Measurements from ENCODE around the gene PRKACB.
"Not testable (repeated sequence)": the region's sequence is repeated elsewhere in the genome, so short reads cannot be mapped to it uniquely, and the experiment has no call there.

PRKACB gene

DNA sequence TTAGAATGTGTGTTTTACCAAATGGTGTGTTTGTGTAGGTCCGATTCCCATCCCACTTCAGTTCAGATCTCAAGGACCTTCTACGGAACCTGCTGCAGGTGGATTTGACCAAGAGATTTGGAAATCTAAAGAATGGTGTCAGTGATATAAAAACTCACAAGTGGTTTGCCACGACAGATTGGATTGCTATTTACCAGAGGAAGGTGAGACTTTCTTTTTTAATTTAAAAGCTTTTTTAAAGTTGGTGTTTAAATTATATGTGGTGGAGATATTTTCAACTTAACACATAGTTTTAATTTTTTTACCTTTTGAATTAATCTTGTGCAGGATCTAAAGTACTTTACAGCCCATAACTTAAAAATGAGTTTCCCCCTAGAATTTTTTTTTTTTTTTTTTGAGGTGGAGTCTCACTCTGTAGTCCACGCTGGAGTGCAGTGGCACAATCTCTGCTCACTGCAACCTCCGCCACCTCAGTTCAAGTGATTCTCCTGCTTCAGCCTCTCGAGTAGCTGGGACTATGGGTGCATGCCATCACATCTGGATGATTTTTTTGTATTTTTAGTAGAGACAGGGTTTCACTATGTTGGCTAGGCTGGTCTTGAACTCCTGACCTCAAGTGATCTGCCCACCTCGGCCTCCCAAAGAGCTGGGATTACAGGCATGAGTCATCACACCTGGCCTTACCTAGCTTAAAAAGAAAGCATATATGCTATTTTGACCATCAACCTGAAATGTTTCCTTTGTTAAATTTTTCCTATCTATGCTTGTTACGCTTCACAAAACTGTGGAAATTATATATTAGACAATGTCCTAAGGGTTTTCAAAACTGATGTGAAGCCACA, 70.3 kb downstream of the PRKACB start:
- no peak for DNase-seq (ENCODE audit: low read depth in 3 of 3, low spot score in 1 of 3)

DNA sequence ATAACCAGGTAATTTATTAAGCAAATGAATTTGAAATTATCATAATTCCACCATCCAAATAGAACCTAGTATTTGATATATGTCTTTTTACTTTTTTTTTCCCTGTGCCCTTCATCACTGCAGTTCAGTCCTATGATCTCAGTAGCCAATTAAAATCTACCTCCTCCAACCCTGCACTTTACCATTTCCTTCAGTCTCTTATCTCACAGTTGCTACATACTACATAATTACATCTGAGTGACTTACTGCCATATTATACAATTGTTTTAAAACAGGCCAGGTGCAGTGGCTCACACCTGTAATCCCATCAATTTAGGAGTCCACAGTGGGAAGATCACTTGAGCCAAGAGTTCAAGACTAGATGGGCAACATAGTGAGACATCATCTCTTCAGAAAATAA, 73.2 kb downstream of the PRKACB start:
- DNase-seq (ENCODE audit: low read depth in 3 of 3, low spot score in 1 of 3), result no peak

DNA sequence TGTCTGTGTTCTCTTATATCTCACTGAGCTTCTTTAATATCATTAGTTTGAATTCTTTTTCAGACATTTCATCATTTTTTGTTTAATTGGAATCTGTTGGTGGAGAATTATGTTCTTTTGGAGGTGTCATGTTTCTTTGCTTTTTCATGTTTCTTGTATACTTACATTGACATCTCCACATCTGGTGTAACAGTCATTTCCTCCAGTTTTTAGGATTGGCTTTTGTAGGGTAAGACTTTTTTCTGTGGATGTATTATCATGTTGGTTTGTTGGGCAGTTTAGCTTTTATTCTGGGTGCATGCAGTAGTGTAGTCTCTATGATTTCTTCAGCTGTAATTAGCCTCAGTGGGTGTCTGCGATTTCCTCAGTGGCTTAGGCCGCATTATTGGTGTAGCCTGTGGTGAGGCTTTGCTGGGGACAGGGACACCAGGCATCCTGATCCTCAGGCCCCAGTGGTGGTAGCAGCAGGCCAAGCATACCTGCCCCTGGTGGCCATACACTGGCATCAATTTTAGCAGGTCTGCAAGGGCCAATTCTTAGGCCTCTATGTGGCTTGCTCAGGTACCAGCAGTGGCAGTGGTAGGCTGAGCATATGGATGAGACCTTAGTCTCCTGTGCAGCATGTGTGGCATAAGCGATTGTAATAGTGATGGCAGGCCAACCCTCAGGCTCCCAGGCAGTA, 79.8 kb downstream of the PRKACB start:
- no peak for DNase-seq (ENCODE audit: low read depth in 3 of 3, low spot score in 1 of 3)

DNA sequence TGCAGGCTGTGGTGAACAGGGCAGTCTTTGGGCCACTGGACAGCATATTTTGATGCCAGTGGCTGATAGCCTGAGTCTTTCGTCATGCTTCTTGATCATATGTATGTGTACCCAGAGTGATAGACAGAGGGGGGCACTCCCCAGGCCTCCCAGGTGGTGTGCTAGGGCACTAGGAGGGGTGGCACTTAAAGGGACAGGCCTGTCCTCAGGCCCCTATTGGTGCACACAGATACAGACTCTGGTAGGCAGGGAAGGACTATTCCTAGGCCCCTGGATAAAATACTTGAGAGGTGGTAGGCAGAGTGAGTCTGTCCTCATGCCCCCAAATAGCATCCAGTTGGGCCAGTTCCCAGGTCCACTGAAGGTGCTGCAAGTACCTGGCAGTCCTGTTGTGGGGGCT, 80.8 kb downstream of the PRKACB start:
- no peak for DNase-seq (ENCODE audit: low read depth in 3 of 3, low spot score in 1 of 3)

DNA sequence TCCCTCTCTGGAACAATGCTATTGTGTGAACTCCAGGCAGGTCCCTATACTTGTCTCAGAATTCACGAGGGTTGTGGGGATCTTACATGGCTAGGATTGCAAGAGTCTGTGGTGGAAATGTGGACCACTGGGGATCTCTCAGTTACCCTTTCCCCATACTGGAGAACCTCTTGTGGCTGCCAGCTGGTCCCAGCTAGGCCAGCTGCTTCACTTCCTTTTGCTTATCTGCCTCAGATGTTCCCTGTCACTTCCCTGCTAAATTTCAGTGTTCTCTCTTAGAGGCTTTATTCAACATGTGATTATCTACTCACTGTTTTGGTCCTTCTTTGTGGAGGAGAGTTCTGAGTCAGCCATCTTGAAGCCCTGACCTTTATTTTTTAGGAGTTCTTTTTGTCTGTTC, 81.6 kb downstream of the PRKACB start:
- no peak for DNase-seq (ENCODE audit: low read depth in 3 of 3, low spot score in 1 of 3)

GRCh38 chr1:84232676-84233075, 88.6 kb downstream of the PRKACB start:
- not testable (repeated sequence) for DNase-seq (ENCODE audit: low read depth in 3 of 3, low spot score in 1 of 3)

GRCh38 chr1:84236256-84236655, 92.2 kb downstream of the PRKACB start:
- DNase-seq (ENCODE audit: low read depth in 3 of 3, low spot score in 1 of 3), result no peak

- no peak for DNase-seq (ENCODE audit: low read depth in 3 of 3, low spot score in 1 of 3)
Observed at GRCh38 chr1:84242641-84243040, 98.6 kb downstream of the PRKACB start.

- no peak for DNase-seq (ENCODE audit: low read depth in 3 of 3, low spot score in 1 of 3)
Observed at GRCh38 chr1:84245563-84245962, 101.5 kb downstream of the PRKACB start.

GRCh38 chr1:84246213-84246612, 102.1 kb downstream of the PRKACB start:
- DNase-seq (ENCODE audit: low read depth in 3 of 3, low spot score in 1 of 3), result no peak

DNA sequence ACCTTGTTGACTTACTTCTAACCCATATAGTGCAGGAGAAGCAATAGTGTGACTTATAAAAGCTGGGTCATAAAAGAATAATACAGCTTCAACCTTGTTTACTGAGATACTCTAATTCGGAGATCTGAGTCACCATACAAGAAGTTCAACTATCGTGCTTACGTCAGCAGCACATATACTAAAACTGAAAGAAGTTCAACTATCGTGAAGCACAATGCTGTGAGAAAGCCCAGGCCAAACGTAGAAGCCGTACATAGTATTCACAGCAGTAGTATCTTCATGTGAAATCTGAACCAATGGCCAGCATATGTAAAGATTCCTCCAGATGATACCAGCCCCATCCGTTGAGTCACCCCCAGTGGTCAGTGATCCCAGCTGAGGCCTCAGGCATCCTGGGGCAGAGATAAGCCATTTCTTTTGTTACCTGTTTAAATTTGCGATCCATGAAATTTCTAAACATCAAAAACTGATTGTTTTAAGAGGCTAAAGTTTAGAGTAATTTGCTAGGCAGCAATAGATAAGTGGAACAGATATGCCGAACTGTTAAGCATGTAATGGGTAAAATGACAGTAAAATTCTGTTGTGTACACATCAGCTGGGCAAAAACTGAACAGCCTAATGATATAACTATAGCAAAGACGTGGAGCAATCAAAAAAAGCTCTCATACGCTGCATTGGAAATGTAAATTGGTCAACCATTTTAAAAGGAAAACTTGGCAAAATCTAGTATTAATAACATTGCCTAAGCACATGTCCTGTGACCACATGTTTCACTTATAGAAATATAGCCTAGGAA, 103.6 kb downstream of the PRKACB start:
- DNase-seq (ENCODE audit: low read depth in 3 of 3, low spot score in 1 of 3), result no peak

DNA sequence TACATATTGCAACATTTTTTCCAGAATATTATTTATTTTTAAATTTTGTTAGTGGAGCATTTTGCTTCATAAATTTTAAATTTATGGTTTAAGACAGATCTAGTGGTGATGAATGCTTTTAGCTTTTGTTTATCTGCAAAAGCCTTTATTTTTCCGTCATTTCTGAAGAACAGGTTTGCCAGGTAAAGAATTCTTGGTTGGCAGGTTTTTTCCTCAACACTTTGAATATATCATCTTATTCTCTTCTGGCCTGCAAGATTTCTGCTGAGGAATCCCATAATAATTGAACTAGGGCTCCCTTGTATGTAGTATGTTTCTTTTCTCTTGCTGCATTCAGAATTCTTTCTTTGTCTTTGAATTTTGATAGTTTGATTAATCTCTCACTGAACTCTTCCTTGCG, 106.6 kb downstream of the PRKACB start:
- DNase-seq (ENCODE audit: low read depth in 3 of 3, low spot score in 1 of 3), result no peak

DNA sequence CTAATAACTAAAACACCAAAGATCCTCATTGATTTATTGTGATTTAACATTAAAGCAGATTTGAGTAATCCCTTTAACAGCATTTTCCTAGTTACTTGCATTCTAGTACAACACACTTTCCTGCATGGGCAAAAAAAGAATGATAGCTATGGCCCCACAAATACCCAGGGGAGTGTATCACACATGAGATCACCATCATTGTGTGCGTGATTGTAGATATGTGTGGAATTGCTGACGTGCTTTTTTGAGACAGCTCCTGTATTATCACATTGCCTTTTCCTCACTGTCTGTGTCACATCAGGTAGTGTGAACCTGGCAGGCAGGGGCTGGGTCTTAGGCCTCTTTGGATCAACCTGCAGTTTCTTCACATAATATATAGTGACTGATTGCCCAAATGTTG, 109.0 kb downstream of the PRKACB start:
- DNase-seq (ENCODE audit: low read depth in 3 of 3, low spot score in 1 of 3), result no peak

DNA sequence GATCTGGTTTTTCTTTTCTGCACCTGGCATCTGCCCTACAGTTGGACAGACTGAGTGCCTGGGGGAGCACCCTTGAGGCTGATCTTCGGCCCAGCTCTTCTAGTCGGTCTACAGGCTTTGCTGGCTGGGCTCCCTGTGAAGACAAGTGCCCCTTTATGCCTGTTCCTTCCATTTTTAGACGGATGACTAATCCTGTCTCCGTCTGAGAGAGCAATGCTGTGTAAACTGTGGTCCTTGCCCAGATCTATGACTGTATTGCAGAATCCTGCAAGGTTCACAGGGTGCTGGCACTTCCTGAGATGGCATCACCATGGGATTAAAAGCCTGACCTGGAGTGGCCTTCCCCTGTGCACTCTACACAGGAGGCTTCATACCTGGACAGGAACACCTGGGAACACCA, 109.8 kb downstream of the PRKACB start:
- no peak for DNase-seq (ENCODE audit: low read depth in 3 of 3, low spot score in 1 of 3)

DNA sequence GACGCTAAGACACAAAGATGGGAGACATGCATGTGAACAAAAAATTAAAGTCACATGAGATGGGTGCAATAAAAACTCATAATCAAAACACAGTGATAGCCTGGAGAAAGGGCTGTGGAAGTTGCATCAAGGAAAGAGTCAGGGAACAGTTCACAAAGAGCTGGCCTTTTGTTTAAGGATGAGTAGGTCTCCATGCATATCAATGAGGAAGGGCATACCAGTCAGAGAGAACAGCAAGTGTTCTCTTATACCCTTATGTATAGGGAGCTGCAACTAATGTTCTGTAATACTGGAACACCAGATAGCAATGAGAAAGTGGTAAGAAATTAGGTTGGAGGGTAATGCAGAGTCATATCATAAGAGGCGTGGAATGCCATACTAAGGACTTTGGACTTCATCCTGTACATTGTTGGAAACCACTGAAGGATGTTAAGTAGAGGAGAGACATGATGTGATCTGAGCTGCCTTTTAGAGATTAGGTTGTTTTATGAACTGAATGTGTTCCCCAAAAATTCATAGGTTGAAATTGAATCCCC, 110.7 kb downstream of the PRKACB start:
- DNase-seq (ENCODE audit: low read depth in 3 of 3, low spot score in 1 of 3), result no peak

DNA sequence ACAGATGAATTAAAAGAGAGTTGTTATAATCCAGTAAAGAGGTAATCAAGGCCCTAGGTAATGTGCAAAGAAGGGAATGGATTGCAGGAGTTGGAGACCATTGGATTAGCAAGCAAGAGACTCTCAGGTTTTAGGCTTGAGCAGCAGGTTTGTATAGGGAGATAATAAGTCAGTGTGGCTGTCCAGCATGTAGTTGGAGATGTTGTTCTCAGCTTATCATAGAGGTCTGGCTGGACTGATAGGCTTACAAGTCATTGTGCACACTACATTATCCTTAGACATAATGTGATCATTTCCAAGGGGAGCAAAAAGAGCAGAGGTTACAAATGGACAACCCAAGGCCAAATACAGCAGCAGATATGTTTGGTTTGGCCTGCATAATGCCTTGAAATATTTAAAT, 111.5 kb downstream of the PRKACB start:
- DNase-seq (ENCODE audit: low read depth in 3 of 3, low spot score in 1 of 3), result no peak

DNA sequence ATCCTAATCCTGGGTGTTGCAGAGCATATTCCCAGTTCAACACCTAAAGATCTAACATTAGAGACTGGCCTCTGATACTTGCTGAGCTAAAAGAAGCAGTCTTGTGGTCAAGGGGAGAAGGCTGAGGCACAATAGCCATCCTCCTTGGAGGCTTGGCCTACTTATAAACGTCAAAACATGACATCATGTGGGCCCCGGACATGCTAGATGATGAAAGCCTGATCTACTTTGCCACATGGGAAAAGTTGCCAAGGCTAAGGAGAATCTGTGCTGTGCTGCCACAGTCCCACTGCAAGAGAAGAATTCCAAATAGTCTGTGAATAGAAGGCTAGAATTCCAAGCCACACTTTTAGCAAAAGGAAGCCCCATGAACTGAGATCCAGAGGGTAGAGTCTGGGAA, 113.5 kb downstream of the PRKACB start:
- DNase-seq (ENCODE audit: low read depth in 3 of 3, low spot score in 1 of 3), result no peak

DNA sequence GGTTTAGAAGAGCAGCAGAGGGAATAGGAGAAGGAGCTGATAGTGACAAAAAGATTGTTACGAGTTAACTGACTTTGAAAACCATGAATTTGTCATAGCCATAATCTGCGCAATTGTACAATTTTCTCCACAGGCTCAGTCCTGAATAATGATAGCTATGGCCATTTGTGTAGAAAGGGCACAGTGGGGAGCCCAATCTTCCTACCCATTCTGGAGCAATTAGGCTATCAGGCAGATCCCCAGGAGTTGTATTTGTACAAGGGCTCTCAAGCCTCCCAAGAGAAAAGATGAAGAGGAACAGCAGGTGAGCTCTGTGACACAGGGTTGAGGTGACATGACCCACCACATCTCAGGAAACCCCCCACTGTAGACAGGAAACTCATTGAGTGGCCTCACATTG, 115.3 kb downstream of the PRKACB start:
- DNase-seq (ENCODE audit: low read depth in 3 of 3, low spot score in 1 of 3), result no peak

DNA sequence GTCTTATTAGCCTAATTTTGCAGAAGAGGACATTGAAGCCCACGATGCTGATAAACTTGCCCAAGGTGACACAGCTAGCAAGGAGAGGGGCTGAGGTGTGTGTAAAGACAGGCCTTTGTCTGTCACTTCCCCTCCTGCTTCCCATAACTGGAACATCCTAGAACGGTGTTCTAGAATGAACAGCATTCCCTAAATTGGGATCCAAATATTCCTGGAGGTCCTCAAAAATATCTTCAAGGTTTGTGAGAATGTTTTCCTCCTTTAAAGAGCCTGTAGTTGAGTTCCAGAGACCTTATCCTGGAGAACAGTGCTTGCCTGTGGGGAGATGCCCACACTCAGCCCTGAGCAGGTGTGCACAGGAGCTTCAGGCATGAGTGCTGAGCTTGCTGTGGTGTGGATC, 115.9 kb downstream of the PRKACB start:
- no peak for DNase-seq (ENCODE audit: low read depth in 3 of 3, low spot score in 1 of 3)

DNA sequence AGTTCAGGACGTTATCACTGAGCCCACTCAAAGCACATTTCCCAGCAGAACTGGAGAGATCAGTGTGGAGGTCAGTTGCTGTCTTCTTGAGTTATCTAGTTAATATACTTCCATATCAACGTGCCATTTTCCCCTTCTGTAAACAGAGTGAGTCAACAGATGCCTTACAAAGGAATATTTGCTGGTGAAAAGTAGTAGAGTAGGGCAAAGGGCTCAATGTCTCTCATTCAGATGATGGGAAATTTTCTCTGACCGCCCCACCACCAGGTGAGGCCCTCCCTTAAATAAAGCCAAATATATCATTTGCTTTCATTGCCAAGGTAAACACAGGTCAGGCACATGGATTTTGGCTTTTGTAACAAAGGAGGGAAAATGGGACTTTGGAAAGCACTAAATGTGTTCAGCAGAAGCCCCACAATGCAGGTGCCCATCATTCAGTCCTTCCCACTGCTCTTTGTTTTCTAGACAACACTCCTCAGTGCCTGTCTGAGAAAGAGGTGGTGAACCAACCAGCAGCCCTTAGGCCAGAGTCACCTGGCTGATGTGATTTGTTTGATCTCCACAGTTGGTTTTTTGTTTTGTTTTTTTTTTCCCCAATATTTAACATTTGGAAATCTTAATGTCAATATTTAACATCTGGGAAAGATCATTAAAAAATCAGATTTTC, 116.9 kb downstream of the PRKACB start:
- no peak for DNase-seq (ENCODE audit: low read depth in 3 of 3, low spot score in 1 of 3)

GRCh38 chr1:84264961-84265360, 120.9 kb downstream of the PRKACB start:
- no peak for DNase-seq (ENCODE audit: low read depth in 3 of 3, low spot score in 1 of 3)

Measured in stimulated activated CD4-positive, alpha-beta T cell treated with anti-CD3 and anti-CD28 coated beads, TNF-alpha, amount 100 ng/mL, for 1 hour (primary cell).